HEK293 (cell line): ENCODE measurements around the gene DDIAS.

Experiments used
- FEZF1 ChIP-seq: fragments of 450-650 bp; formaldehyde crosslinking; IDR thresholded peaks from 2 replicates; pipeline ENCODE4 v1.5.1; 2016; ENCODE audit warnings: missing biosample characterization, missing genetic modification characterization
- GLIS2 ChIP-seq: fragments of 450-650 bp; formaldehyde crosslinking; IDR thresholded peaks from 2 replicates; pipeline ENCODE4 v1.5.1; 2016; ENCODE audit warnings: missing biosample characterization, missing genetic modification characterization
- HOXC10 ChIP-seq: sonication (generic); formaldehyde crosslinking; IDR thresholded peaks from 2 replicates; pipeline ENCODE4 v1.8.1; 2023; ENCODE audit warnings: mild to moderate bottlenecking, missing genetic modification reagents
- IKZF3 ChIP-seq: fragments of 450-650 bp; IDR thresholded peaks from 2 replicates; pipeline ENCODE4 v1.5.0; 2018; ENCODE audit warnings: missing biosample characterization, mild to moderate bottlenecking, missing genetic modification characterization, moderate library complexity
- INSM2 ChIP-seq: fragments of 450-650 bp; formaldehyde crosslinking; IDR thresholded peaks from 2 replicates; pipeline ENCODE4 v1.5.1; 2016; ENCODE audit warnings: missing biosample characterization, missing genetic modification characterization
- KLF17 ChIP-seq: fragments of 450-650 bp; formaldehyde crosslinking; IDR thresholded peaks from 2 replicates; pipeline ENCODE4 v1.5.1; 2016; ENCODE audit warnings: missing biosample characterization, missing genetic modification characterization
- KLF7 ChIP-seq: fragments of 450-650 bp; formaldehyde crosslinking; IDR thresholded peaks from 2 replicates; pipeline ENCODE4 v1.5.1; 2016; ENCODE audit warnings: missing biosample characterization, missing genetic modification characterization, borderline replicate concordance
- KLF8 ChIP-seq: fragments of 450-650 bp; formaldehyde crosslinking; IDR thresholded peaks from 2 replicates; pipeline ENCODE4 v1.5.1; 2016; ENCODE audit warnings: missing biosample characterization, missing genetic modification characterization
- KLF9 ChIP-seq: fragments of 450-650 bp; formaldehyde crosslinking; IDR thresholded peaks from 2 replicates; pipeline ENCODE4 v1.5.1; 2016; ENCODE audit warnings: missing biosample characterization, missing genetic modification characterization, low read depth
- PATZ1 ChIP-seq: fragments of 450-650 bp; formaldehyde crosslinking; IDR thresholded peaks from 2 replicates; pipeline ENCODE4 v1.5.1; 2016; ENCODE audit warnings: missing biosample characterization, missing genetic modification characterization
- REST ChIP-seq: fragments of 450-650 bp; formaldehyde crosslinking; IDR thresholded peaks from 2 replicates; pipeline ENCODE4 v1.5.1; 2016; ENCODE audit warnings: missing biosample characterization, missing genetic modification characterization
- SCRT1 ChIP-seq: fragments of 450-650 bp; formaldehyde crosslinking; IDR thresholded peaks from 2 replicates; pipeline ENCODE4 v1.5.1; 2016; ENCODE audit warnings: missing biosample characterization, missing genetic modification characterization, borderline replicate concordance
- SETDB1 ChIP-seq: IDR thresholded peaks from one replicate; pipeline ENCODE4 v1.6.1; 2017; ENCODE audit warnings: mild to moderate bottlenecking, low read length, moderate library complexity, mixed read lengths; ENCODE audit not compliant: insufficient read length
- YY2 ChIP-seq: fragments of 450-650 bp; formaldehyde crosslinking; IDR thresholded peaks from 2 replicates; pipeline ENCODE4 v1.5.1; 2016; ENCODE audit warnings: missing biosample characterization, missing genetic modification characterization
- ZBTB1 ChIP-seq: fragments of 450-650 bp; formaldehyde crosslinking; IDR thresholded peaks from 2 replicates; pipeline ENCODE4 v1.5.1; 2016; ENCODE audit warnings: missing biosample characterization, missing genetic modification characterization
- ZFHX2 ChIP-seq: fragments of 450-650 bp; formaldehyde crosslinking; conservative IDR thresholded peaks from 2 replicates; pipeline ENCODE4 v1.5.1; 2016; ENCODE audit warnings: missing biosample characterization, missing genetic modification characterization
- ZFP3 ChIP-seq: fragments of 450-650 bp; formaldehyde crosslinking; IDR thresholded peaks from 2 replicates; pipeline ENCODE4 v1.5.1; 2016; ENCODE audit warnings: low read depth, missing biosample characterization, missing genetic modification characterization
- ZFP69B ChIP-seq: fragments of 450-650 bp; formaldehyde crosslinking; IDR thresholded peaks from 2 replicates; pipeline ENCODE4 v1.5.1; 2016; ENCODE audit warnings: missing biosample characterization, missing genetic modification characterization
- ZNF121 ChIP-seq: fragments of 450-650 bp; formaldehyde crosslinking; IDR thresholded peaks from 2 replicates; pipeline ENCODE4 v1.5.1; 2016; ENCODE audit warnings: missing biosample characterization, missing genetic modification characterization
- ZNF184 ChIP-seq: fragments of 450-650 bp; IDR thresholded peaks from 2 replicates; pipeline ENCODE4 v1.5.1; 2018; ENCODE audit warnings: missing biosample characterization, mild to moderate bottlenecking, missing genetic modification characterization
- ZNF2 ChIP-seq: fragments of 450-650 bp; formaldehyde crosslinking; IDR thresholded peaks from 2 replicates; pipeline ENCODE4 v1.5.1; 2016; ENCODE audit warnings: missing biosample characterization, missing genetic modification characterization
- ZNF202 ChIP-seq: fragments of 450-650 bp; formaldehyde crosslinking; IDR thresholded peaks from 2 replicates; pipeline ENCODE4 v1.5.1; 2016; ENCODE audit warnings: missing biosample characterization, missing genetic modification characterization, borderline replicate concordance
- ZNF37A ChIP-seq: fragments of 450-650 bp; IDR thresholded peaks from 2 replicates; pipeline ENCODE4 v1.5.1; 2018; ENCODE audit warnings: missing biosample characterization, missing genetic modification characterization
- ZNF548 ChIP-seq: fragments of 450-650 bp; formaldehyde crosslinking; IDR thresholded peaks from 2 replicates; pipeline ENCODE4 v1.5.1; 2016; ENCODE audit warnings: missing biosample characterization, missing genetic modification characterization
- ZNF580 ChIP-seq: fragments of 450-650 bp; formaldehyde crosslinking; IDR thresholded peaks from 2 replicates; pipeline ENCODE4 v1.5.1; 2016; ENCODE audit warnings: missing biosample characterization, missing genetic modification characterization
- ZNF621 ChIP-seq: fragments of 450-650 bp; formaldehyde crosslinking; IDR thresholded peaks from 2 replicates; pipeline ENCODE4 v1.5.1; 2017; ENCODE audit warnings: missing biosample characterization, missing genetic modification characterization
- ZNF623 ChIP-seq: fragments of 450-650 bp; formaldehyde crosslinking; IDR thresholded peaks from 2 replicates; pipeline ENCODE4 v1.5.1; 2016; ENCODE audit warnings: missing biosample characterization, missing genetic modification characterization
- ZNF626 ChIP-seq: fragments of 450-650 bp; sonication (Bioruptor Pico); formaldehyde crosslinking; IDR thresholded peaks from 2 replicates; pipeline ENCODE4 v1.5.1; 2018; ENCODE audit warnings: missing biosample characterization, missing genetic modification characterization, inconsistent platforms
- ZNF629 ChIP-seq: fragments of 450-650 bp; formaldehyde crosslinking; IDR thresholded peaks from 2 replicates; pipeline ENCODE4 v1.5.1; 2017; ENCODE audit warnings: missing biosample characterization, missing genetic modification characterization
- ZNF677 ChIP-seq: fragments of 450-650 bp; IDR thresholded peaks from 2 replicates; pipeline ENCODE4 v1.5.0; 2018; ENCODE audit warnings: missing biosample characterization, mild to moderate bottlenecking, missing genetic modification characterization, moderate library complexity
- ZNF768 ChIP-seq: fragments of 450-650 bp; formaldehyde crosslinking; IDR thresholded peaks from 2 replicates; pipeline ENCODE4 v1.5.1; 2018; ENCODE audit warnings: missing biosample characterization, mild to moderate bottlenecking, missing genetic modification characterization
- ZNF785 ChIP-seq: fragments of 450-650 bp; formaldehyde crosslinking; IDR thresholded peaks from 2 replicates; pipeline ENCODE4 v1.5.1; 2016; ENCODE audit warnings: missing biosample characterization, missing genetic modification characterization
- ZNF791 ChIP-seq: fragments of 450-650 bp; formaldehyde crosslinking; IDR thresholded peaks from 2 replicates; pipeline ENCODE4 v1.5.1; 2016; ENCODE audit warnings: missing biosample characterization, missing genetic modification characterization
- ZSCAN16 ChIP-seq: fragments of 450-650 bp; formaldehyde crosslinking; IDR thresholded peaks from 2 replicates; pipeline ENCODE4 v1.5.1; 2016; ENCODE audit warnings: missing biosample characterization, missing genetic modification characterization

The DDIAS gene

GRCh38 chr11:82901165-82901921, at the start of gene DDIAS (continued):
- TF ChIP-seq GLIS2 (tag by site-specific recombination): 0 out of 2 replicates have a peak, but pooled peaks have one; percentile 24
- TF ChIP-seq ZNF677 (tag by site-specific recombination): no peak
- no peak for TF ChIP-seq ZBTB1 (tag by site-specific recombination)
- no peak for TF ChIP-seq ZFP3 (tag by site-specific recombination)
- TF ChIP-seq ZNF548 (tag by site-specific recombination): no peak
- no peak for TF ChIP-seq ZNF791 (tag by site-specific recombination)
- TF ChIP-seq ZNF37A (tag by site-specific recombination): no peak
- no peak for TF ChIP-seq ZNF785 (tag by site-specific recombination)
- TF ChIP-seq ZNF202 (tag by site-specific recombination): no peak
- TF ChIP-seq KLF7: no peak
- TF ChIP-seq YY2 (tag by site-specific recombination): no peak
- TF ChIP-seq ZNF629 (tag by site-specific recombination): no peak
- TF ChIP-seq ZNF768 (tag by site-specific recombination): no peak
- TF ChIP-seq REST: 0 out of 2 replicates have a peak, but pooled peaks have one; percentile 30
- TF ChIP-seq ZFHX2 (tag by site-specific recombination): peak; percentile 53
- TF ChIP-seq ZNF621 (tag by site-specific recombination): no peak
- TF ChIP-seq ZFP69B (tag by site-specific recombination): no peak
- TF ChIP-seq SCRT1: peak; percentile 61; the same call in 1 of the 2 replicates
- no peak for TF ChIP-seq KLF17 (tag by site-specific recombination)
- TF ChIP-seq FEZF1 (tag by site-specific recombination): no peak
- no peak for TF ChIP-seq ZNF2 (tag by site-specific recombination)
- TF ChIP-seq ZNF184 (tag by site-specific recombination): no peak
- TF ChIP-seq ZNF623: 0 out of 2 replicates have a peak, but pooled peaks have one; percentile 22
- TF ChIP-seq HOXC10 (CRISPR knock-in tag): no peak
- TF ChIP-seq ZNF121: no peak
- TF ChIP-seq ZSCAN16 (tag by site-specific recombination): no peak
- peak; percentile 69 for TF ChIP-seq PATZ1 (tag by site-specific recombination)
- TF ChIP-seq SETDB1: no peak
- peak; percentile 84 for TF ChIP-seq KLF9
- no peak for TF ChIP-seq ZNF580 (tag by site-specific recombination)
- TF ChIP-seq IKZF3 (tag by site-specific recombination): peak; percentile 86
- no peak for TF ChIP-seq INSM2 (tag by site-specific recombination)
- TF ChIP-seq ZNF626: no peak
- TF ChIP-seq KLF8 (tag by site-specific recombination): peak; percentile 81
